ENCODE data around the gene FIGNL1. TPM values are rescaled to one million over a fixed set of nuclear protein-coding genes. Genes with fewer than 3 reads are reported as not detected.

The FIGNL1 gene
- total RNA-seq, 1 experiment from 2014 or later, result 6.4 TPM

DNA sequence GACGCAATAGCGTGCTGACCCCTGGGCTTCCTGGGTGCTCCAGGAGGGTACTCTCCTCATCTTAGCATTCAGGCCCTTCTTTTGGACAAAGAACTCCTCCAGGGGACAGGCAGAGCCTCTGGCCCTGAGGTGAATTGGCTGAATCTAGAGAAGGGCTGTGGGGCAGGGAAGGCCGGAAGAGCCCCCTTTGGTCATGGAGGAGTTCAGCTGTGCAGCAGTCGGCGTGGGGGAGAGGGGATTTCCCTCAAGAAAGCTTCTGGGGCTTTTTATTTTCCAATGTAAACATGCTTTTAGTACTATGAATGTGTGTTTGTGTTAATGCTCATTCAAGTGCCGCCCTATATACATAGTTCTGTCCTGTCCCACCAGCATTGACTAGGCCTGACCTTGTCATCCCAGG lies 38.8 kb downstream of the FIGNL1 start:
- Mint-ChIP-seq H3K4me1 (peaks cover 5% of the 10 kb centered on the region), H3K36me3 (no peaks in the 10 kb centered on the region), H3K27me3 (ENCODE audit: low read depth) (peaks cover 3% of the 10 kb centered on the region; the same call in 1 of the 2 replicates), H3K4me3 (no peak overlapping the region), H3K27ac (no peak overlapping the region), H3K9me3 (no peaks in the 10 kb centered on the region)
- ChIA-PET CTCF (no interaction called here), POLR2A (interaction anchor here (1.0 kb wide), 1 partner anchor 32 kb away, joined by 3 read pairs; no protein-coding TSS in a partner anchor)
- ATAC-seq (no peak), DNase-seq (ENCODE audit: low spot score) (no peak)
- TF ChIP-seq, protein P1, sequence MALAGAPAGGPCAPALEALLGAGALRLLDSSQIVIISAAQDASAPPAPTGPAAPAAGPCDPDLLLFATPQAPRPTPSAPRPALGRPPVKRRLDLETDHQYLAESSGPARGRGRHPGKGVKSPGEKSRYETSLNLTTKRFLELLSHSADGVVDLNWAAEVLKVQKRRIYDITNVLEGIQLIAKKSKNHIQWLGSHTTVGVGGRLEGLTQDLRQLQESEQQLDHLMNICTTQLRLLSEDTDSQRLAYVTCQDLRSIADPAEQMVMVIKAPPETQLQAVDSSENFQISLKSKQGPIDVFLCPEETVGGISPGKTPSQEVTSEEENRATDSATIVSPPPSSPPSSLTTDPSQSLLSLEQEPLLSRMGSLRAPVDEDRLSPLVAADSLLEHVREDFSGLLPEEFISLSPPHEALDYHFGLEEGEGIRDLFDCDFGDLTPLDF (CRISPR knock-in tag; IDR thresholded peaks at IDR 0.05), result no peak
- TF ChIP-seq ZBTB21 (CRISPR knock-in tag; IDR thresholded peaks at IDR 0.05; ENCODE audit: borderline replicate concordance), result no peak
- TF ChIP-seq, protein P2, sequence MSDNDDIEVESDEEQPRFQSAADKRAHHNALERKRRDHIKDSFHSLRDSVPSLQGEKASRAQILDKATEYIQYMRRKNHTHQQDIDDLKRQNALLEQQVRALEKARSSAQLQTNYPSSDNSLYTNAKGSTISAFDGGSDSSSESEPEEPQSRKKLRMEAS (CRISPR knock-in tag; IDR thresholded peaks at IDR 0.05), result no peak
- TF ChIP-seq, protein P3, sequence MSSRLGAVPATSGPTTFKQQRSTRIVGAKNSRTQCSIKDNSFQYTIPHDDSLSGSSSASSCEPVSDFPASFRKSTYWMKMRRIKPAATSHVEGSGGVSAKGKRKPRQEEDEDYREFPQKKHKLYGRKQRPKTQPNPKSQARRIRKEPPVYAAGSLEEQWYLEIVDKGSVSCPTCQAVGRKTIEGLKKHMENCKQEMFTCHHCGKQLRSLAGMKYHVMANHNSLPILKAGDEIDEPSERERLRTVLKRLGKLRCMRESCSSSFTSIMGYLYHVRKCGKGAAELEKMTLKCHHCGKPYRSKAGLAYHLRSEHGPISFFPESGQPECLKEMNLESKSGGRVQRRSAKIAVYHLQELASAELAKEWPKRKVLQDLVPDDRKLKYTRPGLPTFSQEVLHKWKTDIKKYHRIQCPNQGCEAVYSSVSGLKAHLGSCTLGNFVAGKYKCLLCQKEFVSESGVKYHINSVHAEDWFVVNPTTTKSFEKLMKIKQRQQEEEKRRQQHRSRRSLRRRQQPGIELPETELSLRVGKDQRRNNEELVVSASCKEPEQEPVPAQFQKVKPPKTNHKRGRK (CRISPR knock-in tag; IDR thresholded peaks at IDR 0.05; ENCODE audit: borderline replicate concordance), result no peak
- TF ChIP-seq, protein P4, sequence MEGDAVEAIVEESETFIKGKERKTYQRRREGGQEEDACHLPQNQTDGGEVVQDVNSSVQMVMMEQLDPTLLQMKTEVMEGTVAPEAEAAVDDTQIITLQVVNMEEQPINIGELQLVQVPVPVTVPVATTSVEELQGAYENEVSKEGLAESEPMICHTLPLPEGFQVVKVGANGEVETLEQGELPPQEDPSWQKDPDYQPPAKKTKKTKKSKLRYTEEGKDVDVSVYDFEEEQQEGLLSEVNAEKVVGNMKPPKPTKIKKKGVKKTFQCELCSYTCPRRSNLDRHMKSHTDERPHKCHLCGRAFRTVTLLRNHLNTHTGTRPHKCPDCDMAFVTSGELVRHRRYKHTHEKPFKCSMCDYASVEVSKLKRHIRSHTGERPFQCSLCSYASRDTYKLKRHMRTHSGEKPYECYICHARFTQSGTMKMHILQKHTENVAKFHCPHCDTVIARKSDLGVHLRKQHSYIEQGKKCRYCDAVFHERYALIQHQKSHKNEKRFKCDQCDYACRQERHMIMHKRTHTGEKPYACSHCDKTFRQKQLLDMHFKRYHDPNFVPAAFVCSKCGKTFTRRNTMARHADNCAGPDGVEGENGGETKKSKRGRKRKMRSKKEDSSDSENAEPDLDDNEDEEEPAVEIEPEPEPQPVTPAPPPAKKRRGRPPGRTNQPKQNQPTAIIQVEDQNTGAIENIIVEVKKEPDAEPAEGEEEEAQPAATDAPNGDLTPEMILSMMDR (IDR thresholded peaks at IDR 0.05), result no peak
- TF ChIP-seq GRHL2 (CRISPR knock-in tag; IDR thresholded peaks at IDR 0.05; ENCODE audit: insufficient replicate concordance, severe bottlenecking), result no peak
- TF ChIP-seq, protein P5, sequence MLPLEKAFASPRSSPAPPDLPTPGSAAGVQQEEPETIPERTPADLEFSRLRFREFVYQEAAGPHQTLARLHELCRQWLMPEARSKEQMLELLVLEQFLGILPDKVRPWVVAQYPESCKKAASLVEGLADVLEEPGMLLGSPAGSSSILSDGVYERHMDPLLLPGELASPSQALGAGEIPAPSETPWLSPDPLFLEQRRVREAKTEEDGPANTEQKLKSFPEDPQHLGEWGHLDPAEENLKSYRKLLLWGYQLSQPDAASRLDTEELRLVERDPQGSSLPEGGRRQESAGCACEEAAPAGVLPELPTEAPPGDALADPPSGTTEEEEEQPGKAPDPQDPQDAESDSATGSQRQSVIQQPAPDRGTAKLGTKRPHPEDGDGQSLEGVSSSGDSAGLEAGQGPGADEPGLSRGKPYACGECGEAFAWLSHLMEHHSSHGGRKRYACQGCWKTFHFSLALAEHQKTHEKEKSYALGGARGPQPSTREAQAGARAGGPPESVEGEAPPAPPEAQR (CRISPR knock-in tag; IDR thresholded peaks at IDR 0.05), result no peak
- no peak for TF ChIP-seq ELF4 (CRISPR knock-in tag; IDR thresholded peaks at IDR 0.05; ENCODE audit: low read depth)
- TF ChIP-seq NFYB (CRISPR knock-in tag; conservative IDR thresholded peaks at IDR 0.05; ENCODE audit: low read depth), result no peak
- no peak for TF ChIP-seq TCF7 (CRISPR knock-in tag; IDR thresholded peaks at IDR 0.05; ENCODE audit: low read depth)
- no peak for TF ChIP-seq IRF2 (CRISPR knock-in tag; IDR thresholded peaks at IDR 0.05; ENCODE audit: borderline replicate concordance, low read depth)

DNA sequence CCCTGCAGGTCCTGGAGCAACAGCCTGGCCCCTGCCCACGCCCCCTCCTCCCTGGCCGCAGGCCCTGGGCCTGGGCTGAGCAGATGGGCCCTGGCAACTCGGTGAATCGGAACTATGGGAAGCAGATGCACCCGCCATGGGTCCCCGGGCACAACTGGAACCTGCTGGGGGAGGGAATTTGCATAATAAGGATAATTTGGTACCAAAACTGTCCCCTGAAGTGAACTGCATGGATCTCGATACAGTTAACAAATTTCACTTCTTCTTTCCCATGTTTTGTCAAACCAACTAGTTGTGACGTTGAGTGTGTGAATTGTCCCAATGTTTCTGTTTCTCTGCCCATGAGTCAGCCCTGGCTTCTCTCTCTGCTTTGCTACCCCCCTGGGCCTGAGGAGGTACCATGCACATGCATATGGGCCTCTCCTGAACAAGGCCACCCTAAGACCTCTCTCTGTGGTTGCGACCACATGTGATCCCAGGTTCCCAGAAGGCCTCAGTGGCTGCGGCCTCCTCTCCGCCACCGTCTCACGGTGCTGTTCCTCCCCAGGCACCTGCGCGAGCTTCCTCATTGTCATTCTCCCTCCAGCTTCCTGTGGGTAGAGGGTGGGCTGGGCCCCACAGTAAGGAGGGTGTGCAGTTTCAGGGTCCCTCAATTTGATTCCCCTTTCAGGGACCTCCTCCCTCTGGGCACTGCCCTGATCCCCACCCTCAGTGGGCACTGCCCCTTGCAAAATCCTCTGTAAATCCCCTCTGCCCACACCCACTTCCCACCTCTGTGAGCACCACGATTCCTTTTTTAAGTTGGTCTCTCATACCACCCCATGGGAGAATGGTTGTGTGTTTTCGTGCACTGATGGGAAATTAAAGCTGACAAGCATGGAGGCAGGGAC lies 40.0 kb downstream of the FIGNL1 start:
- CTCF ChIA-PET, result no interaction called here
- ATAC-seq (no peak), DNase-seq (ENCODE audit: low spot score) (no peak)
- Mint-ChIP-seq H3K27ac (no peak overlapping the region), H3K27me3 (ENCODE audit: low read depth) (no peaks in the 10 kb centered on the region), H3K9me3 (no peaks in the 10 kb centered on the region), H3K4me1 (peaks cover 5% of the 10 kb centered on the region), H3K36me3 (no peaks in the 10 kb centered on the region), H3K4me3 (no peak overlapping the region)
- POLR2A ChIA-PET, result no interaction called here
- TF ChIP-seq, protein P6, sequence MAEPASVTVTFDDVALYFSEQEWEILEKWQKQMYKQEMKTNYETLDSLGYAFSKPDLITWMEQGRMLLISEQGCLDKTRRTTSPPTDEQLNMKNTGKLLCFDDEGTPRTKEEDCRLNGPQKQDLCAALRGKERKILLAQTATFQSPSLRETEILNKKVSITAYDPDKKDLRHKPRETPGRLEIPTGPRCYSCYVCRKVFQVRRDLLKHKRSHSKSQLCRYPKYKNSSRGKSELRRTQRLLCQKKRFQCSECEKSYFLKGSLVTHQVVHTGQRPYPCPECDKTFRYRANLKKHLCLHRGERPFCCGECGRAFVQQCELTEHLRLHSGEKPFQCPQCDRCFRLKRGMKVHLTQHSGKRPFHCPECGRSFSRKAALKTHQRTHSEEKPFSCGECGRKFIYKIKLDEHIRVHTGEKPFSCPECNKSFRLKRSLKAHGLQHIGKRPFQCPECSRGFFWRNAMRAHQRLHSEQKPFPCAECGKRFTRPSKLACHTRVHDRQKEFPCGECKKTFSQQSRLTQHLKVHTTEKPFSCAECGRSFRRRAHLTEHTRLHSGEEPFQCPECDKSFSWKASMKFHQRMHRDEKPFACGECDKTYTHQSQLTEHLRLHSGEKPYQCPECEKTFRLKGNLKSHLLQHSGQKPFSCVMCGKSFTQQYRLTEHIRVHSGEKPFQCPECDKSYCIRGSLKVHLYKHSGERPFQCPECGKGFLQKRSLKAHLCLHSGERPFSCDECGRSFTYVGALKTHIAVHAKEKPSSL (CRISPR knock-in tag; conservative IDR thresholded peaks at IDR 0.05), result no peak
- no peak for TF ChIP-seq NFATC4 (CRISPR knock-in tag; IDR thresholded peaks at IDR 0.05)
- TF ChIP-seq, protein P7, sequence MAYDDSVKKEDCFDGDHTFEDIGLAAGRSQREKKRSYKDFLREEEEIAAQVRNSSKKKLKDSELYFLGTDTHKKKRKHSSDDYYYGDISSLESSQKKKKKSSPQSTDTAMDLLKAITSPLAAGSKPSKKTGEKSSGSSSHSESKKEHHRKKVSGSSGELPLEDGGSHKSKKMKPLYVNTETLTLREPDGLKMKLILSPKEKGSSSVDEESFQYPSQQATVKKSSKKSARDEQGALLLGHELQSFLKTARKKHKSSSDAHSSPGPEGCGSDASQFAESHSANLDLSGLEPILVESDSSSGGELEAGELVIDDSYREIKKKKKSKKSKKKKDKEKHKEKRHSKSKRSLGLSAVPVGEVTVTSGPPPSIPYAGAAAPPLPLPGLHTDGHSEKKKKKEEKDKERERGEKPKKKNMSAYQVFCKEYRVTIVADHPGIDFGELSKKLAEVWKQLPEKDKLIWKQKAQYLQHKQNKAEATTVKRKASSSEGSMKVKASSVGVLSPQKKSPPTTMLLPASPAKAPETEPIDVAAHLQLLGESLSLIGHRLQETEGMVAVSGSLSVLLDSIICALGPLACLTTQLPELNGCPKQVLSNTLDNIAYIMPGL (CRISPR knock-in tag; IDR thresholded peaks at IDR 0.05), result no peak
- TF ChIP-seq, protein P8, sequence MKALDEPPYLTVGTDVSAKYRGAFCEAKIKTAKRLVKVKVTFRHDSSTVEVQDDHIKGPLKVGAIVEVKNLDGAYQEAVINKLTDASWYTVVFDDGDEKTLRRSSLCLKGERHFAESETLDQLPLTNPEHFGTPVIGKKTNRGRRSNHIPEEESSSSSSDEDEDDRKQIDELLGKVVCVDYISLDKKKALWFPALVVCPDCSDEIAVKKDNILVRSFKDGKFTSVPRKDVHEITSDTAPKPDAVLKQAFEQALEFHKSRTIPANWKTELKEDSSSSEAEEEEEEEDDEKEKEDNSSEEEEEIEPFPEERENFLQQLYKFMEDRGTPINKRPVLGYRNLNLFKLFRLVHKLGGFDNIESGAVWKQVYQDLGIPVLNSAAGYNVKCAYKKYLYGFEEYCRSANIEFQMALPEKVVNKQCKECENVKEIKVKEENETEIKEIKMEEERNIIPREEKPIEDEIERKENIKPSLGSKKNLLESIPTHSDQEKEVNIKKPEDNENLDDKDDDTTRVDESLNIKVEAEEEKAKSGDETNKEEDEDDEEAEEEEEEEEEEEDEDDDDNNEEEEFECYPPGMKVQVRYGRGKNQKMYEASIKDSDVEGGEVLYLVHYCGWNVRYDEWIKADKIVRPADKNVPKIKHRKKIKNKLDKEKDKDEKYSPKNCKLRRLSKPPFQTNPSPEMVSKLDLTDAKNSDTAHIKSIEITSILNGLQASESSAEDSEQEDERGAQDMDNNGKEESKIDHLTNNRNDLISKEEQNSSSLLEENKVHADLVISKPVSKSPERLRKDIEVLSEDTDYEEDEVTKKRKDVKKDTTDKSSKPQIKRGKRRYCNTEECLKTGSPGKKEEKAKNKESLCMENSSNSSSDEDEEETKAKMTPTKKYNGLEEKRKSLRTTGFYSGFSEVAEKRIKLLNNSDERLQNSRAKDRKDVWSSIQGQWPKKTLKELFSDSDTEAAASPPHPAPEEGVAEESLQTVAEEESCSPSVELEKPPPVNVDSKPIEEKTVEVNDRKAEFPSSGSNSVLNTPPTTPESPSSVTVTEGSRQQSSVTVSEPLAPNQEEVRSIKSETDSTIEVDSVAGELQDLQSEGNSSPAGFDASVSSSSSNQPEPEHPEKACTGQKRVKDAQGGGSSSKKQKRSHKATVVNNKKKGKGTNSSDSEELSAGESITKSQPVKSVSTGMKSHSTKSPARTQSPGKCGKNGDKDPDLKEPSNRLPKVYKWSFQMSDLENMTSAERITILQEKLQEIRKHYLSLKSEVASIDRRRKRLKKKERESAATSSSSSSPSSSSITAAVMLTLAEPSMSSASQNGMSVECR (CRISPR knock-in tag; IDR thresholded peaks at IDR 0.05; ENCODE audit: borderline replicate concordance), result no peak
- TF ChIP-seq ZNF138 (CRISPR knock-in tag; conservative IDR thresholded peaks at IDR 0.05), result no peak

All from WTC11 (cell line).